GM12878 (cell line): ENCODE data around the gene GP2. TPM values are rescaled to one million over a fixed set of nuclear protein-coding genes. Genes with fewer than 3 reads are reported as not detected.

Source experiments
- ATAC-seq: fragments of 200-7000 bp; cut with Tn5 transposase; 3 replicates; pipeline ENCODE4 v1.9.1; 2020; ENCODE audit warnings: mild to moderate bottlenecking, moderate library complexity
- BruUV-seq: library from RNA; stranded (reverse); fragments of 400-500 nt; replicated peaks from 2 replicates; lab custom pipeline; 2021; lab: Mats Ljungman, UMichigan
- CTCF ChIA-PET: fragments of 300-600 bp; sonication (Branson Sonifier 250); formaldehyde crosslinking; extraction: SDS; loops from one replicate; lab custom pipeline; 2021; ENCODE audit warnings: inconsistent platforms; lab: Yijun Ruan, JAX
- POLR2A ChIA-PET: fragments of 350-600 bp; formaldehyde crosslinking; extraction: SDS; loops from one replicate; lab custom pipeline; 2021; ENCODE audit warnings: inconsistent platforms; lab: Charles Lee
- RAD21 ChIA-PET: fragments of 300-600 bp; sonication (Branson Sonifier 250); formaldehyde crosslinking; loops from one replicate; lab custom pipeline; 2023; ENCODE audit warnings: antibody characterized with exemption; ENCODE audit not compliant: unreplicated experiment; lab: Charles Lee
- SMC1A ChIA-PET: fragments of 300-600 bp; sonication (Branson Sonifier 250); formaldehyde crosslinking; loops from one replicate; lab custom pipeline; 2023; ENCODE audit not compliant: unreplicated experiment, uncharacterized antibody; lab: Charles Lee
- DNase-seq: peaks from one replicate; pipeline ENCODE4 v3.0.0-alpha.2; 2011; ENCODE audit warnings: low read depth, low spot score
- FAIRE-seq: peaks from 3 replicates; lab custom pipeline; 2011; peaks lifted over from hg19 to GRCh38; lab: Jason Lieb, UNC
- H2AFZ ChIP-seq: 2 replicates; pipeline ENCODE4 v1.6.0; 2011; ENCODE audit warnings: low read depth, low read length, control low read depth; ENCODE audit not compliant: control insufficient read depth
- H3K27ac ChIP-seq: 2 replicates; pipeline ENCODE4 v1.5.1; 2011; ENCODE audit warnings: control low read depth; ENCODE audit not compliant: control insufficient read depth, insufficient read depth
- H3K27me3 ChIP-seq, 2 experiments: replicated peaks in 1 of 2; 2 replicates each; pipeline versions ENCODE4 v1.6.0 to v1.6.1; 2011; ENCODE audit warnings: low read length in 1 of 2; ENCODE audit not compliant: control insufficient read depth in 2 of 2, insufficient read depth in 2 of 2
- H3K36me3 ChIP-seq, 2 experiments: 2 replicates each; pipeline ENCODE4 v1.5.1; 2011; ENCODE audit warnings: low read length in 1 of 2; ENCODE audit not compliant: control insufficient read depth in 2 of 2, insufficient read depth in 2 of 2
- H3K4me1 ChIP-seq: 2 replicates; pipeline ENCODE4 v1.6.1; 2011; ENCODE audit warnings: mild to moderate bottlenecking, low read length, moderate library complexity, mixed read lengths; ENCODE audit not compliant: control insufficient read depth, insufficient read depth
- H3K4me2 ChIP-seq: 2 replicates; pipeline ENCODE4 v1.6.0; 2011; ENCODE audit warnings: control low read depth; ENCODE audit not compliant: control insufficient read depth, insufficient read depth
- H3K4me3 ChIP-seq: fragments of 200-600 bp; sonication (generic); 2 replicates; pipeline ENCODE4 v1.5.1; 2016
- H3K79me2 ChIP-seq: 2 replicates; pipeline ENCODE4 v1.6.0; 2011; ENCODE audit warnings: low read length; ENCODE audit not compliant: control insufficient read depth, insufficient read depth
- H3K9ac ChIP-seq: 2 replicates; pipeline ENCODE4 v1.8.0; 2011; ENCODE audit warnings: low read length, control low read depth, mixed read lengths; ENCODE audit not compliant: control insufficient read depth, insufficient read depth
- H3K9me3 ChIP-seq: replicated peaks from 3 replicates; pipeline ENCODE4 v1.5.1; 2011; ENCODE audit warnings: mild to moderate bottlenecking, low read length; ENCODE audit not compliant: control insufficient read depth, insufficient read depth
- H4K20me1 ChIP-seq: 2 replicates; pipeline ENCODE4 v1.6.0; 2011; ENCODE audit not compliant: control insufficient read depth, insufficient read depth
- BCL11A ChIP-seq: IDR thresholded peaks from 2 replicates; pipeline ENCODE4 v1.6.1; 2011; ENCODE audit warnings: low read depth, low read length
- FOXK2 ChIP-seq: fragments of 450-650 bp; IDR thresholded peaks from 2 replicates; pipeline ENCODE4 v1.6.1; 2017; ENCODE audit warnings: mild to moderate bottlenecking, moderate library complexity
- HCFC1 ChIP-seq: fragments of 150-350 bp; IDR thresholded peaks from 2 replicates; pipeline ENCODE4 v1.6.1; 2014; ENCODE audit warnings: low read length
- HSF1 ChIP-seq: fragments of 150-350 bp; IDR thresholded peaks from 2 replicates; pipeline ENCODE4 v1.6.1; 2014; ENCODE audit warnings: mild to moderate bottlenecking, low read depth, low read length
- IRF5 ChIP-seq: fragments of 450-650 bp; IDR thresholded peaks from 2 replicates; pipeline ENCODE4 v1.6.1; 2017; ENCODE audit warnings: borderline replicate concordance
- JUNB ChIP-seq: IDR thresholded peaks from 2 replicates; pipeline ENCODE4 v1.6.1; 2016; ENCODE audit warnings: antibody characterized with exemption, mild to moderate bottlenecking
- STAT1 ChIP-seq: fragments of 450-650 bp; conservative IDR thresholded peaks from 2 replicates; pipeline ENCODE4 v1.6.1; 2014; ENCODE audit warnings: antibody characterized with exemption, mild to moderate bottlenecking
- TBL1XR1 ChIP-seq: IDR thresholded peaks from 2 replicates; pipeline ENCODE4 v1.6.1; 2012; ENCODE audit warnings: low read depth, low read length, improper control_type of control experiment
- TCF7 ChIP-seq: IDR thresholded peaks from 2 replicates; pipeline ENCODE4 v1.6.1; 2014; ENCODE audit warnings: antibody characterized with exemption, borderline replicate concordance
- YY1 ChIP-seq: IDR thresholded peaks from 2 replicates; pipeline ENCODE4 v1.6.1; 2011; ENCODE audit warnings: low read depth, mild to moderate bottlenecking, low read length
- ZNF384 ChIP-seq: IDR thresholded peaks from 2 replicates; pipeline ENCODE4 v1.6.1; 2012; ENCODE audit warnings: low read depth, mild to moderate bottlenecking, low read length, improper control_type of control experiment, borderline replicate concordance
- WGBS: methylation state at CpG from one replicate; pipeline ENCODE4 v1.1.6; 2016; ENCODE audit warnings: low lambda C conversion rate; ENCODE audit not compliant: insufficient replicate concordance, insufficient coverage; ENCODE audit errors: missing lambda C conversion rate; 5-methylcytosine and 5-hydroxymethylcytosine counted together
- in situ Hi-C: fragments of 300-500 bp; cut with MboI; formaldehyde crosslinking; loops from 9 replicates; pipeline ENCODE4 v1.14.3; 2018; ENCODE audit warnings: mixed read lengths
- intact Hi-C: fragments of 100-400 bp; cut with micrococcal nuclease; formaldehyde crosslinking; loops from one replicate; pipeline ENCODE4 v1.14.2; 2022; ENCODE audit not compliant: unreplicated experiment
- polyA plus RNA-seq, 11 experiments: library from polyadenylated mRNA; depleted of rRNA in 4 of 11; unstranded in 6 of 11; stranded (reverse) in 5 of 11; fragments of >200 nt; fragmentation: Nextera tagmentation in 4 of 11; fragmentation: Illumina TruSeq in 1 of 11; extraction: Ambion mirVana in 4 of 11; extraction: Trizol in 1 of 11; gene quantifications; 1 replicate in 1 of 11; 2 replicates in 10 of 11; pipeline versions ENCODE4 v1.2.1 to v1.2.3, GENCODE V29; 2011 to 2016; ENCODE audit warnings: inconsistent platforms in 2 of 11, missing spikeins in 2 of 11, low read depth in 1 of 11
- total RNA-seq, 4 experiments: library from RNA; depleted of rRNA in 3 of 4; stranded (reverse); fragments of >200 nt in 3 of 4; fragmentation: Illumina TruSeq in 1 of 4; extraction: Trizol in 1 of 4; gene quantifications; 2 replicates each; pipeline versions ENCODE4 v1.2.1 to v1.2.3, GENCODE V29; 2013 to 2021
- TF ChIP-seq, protein P1 (sequence below): IDR thresholded peaks from 2 replicates; pipeline ENCODE4 v1.6.1; 2012; ENCODE audit warnings: low read depth, low read length, improper control_type of control experiment
- TF ChIP-seq, protein P2 (sequence below): fragments of 450-650 bp; IDR thresholded peaks from 2 replicates; pipeline ENCODE4 v1.6.1; 2018; ENCODE audit warnings: borderline replicate concordance, mild to moderate bottlenecking; ENCODE audit not compliant: partially characterized antibody

Gene GP2
- total and polyA plus RNA-seq, 10 of the 15 experiments (the other 5 are each of a cell fraction or from before 2014, with no cell fraction given), result 6.9 TPM; not detected in 9

DNA sequence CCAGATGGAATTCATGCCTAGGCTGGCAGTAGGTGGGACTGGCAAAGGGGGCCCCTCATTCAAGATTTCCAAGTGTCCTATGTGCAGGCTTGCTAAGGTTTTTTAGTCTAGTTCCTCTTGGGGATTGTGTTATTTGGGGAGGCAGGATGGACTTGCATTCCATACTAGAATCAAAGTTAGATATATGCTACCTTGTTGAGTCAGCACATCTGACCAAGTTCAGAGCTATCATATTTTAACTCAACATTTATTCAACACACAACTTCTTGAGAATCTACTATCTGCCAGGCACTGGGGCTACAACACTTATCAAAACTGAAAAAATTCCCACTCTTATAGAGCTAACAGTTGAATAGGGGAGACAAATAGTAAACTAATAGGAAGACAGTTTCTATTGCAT is 6.7 kb downstream of the GP2 start:
- RAD21 ChIA-PET, result no interaction called here

GRCh38 chr16:20320178-20320577 is 7.1 kb downstream of the GP2 start:
- Histone ChIP-seq H3K27ac (no peak overlapping the region), H3K36me3 (no peaks in the 10 kb centered on the region), H3K27me3 (no peaks in the 10 kb centered on the region), H3K4me3 (no peak overlapping the region), H4K20me1 (no peaks in the 10 kb centered on the region), H2AFZ (no peak overlapping the region), H3K4me1 (no peaks in the 10 kb centered on the region), H3K9ac (no peak overlapping the region), H3K79me2 (no peaks in the 10 kb centered on the region), H3K4me2 (no peak overlapping the region), H3K9me3 (no peaks in the 10 kb centered on the region)
- no TSS peak for BruUV-seq
- DNase-seq, result no peak
- ChIA-PET CTCF (interaction anchor here (0.7 to 1.9 kb wide), 2 partner anchors 15 to 20 kb away, joined by 5 read pairs; no protein-coding TSS in a partner anchor), SMC1A (interaction anchor here (0.7 to 1.6 kb wide), 2 partner anchors 19 to 413 kb away, joined by 3 read pairs; no protein-coding TSS in a partner anchor), RAD21 (no interaction called here), POLR2A (no interaction called here)
- in situ Hi-C loops (no loop called here), intact Hi-C loops (no loop called here)
- ATAC-seq, result no peak
- no peak for FAIRE-seq
- WGBS, result 16% methylated on average over 2 of the region's 2 CpGs
- no peak for TF ChIP-seq HCFC1
- TF ChIP-seq IRF5, result no peak
- TF ChIP-seq ZNF384, result no peak
- TF ChIP-seq, protein P1, sequence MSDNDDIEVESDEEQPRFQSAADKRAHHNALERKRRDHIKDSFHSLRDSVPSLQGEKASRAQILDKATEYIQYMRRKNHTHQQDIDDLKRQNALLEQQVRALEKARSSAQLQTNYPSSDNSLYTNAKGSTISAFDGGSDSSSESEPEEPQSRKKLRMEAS, result no peak
- TF ChIP-seq BCL11A, result no peak
- TF ChIP-seq STAT1, result no peak
- TF ChIP-seq, protein P2, sequence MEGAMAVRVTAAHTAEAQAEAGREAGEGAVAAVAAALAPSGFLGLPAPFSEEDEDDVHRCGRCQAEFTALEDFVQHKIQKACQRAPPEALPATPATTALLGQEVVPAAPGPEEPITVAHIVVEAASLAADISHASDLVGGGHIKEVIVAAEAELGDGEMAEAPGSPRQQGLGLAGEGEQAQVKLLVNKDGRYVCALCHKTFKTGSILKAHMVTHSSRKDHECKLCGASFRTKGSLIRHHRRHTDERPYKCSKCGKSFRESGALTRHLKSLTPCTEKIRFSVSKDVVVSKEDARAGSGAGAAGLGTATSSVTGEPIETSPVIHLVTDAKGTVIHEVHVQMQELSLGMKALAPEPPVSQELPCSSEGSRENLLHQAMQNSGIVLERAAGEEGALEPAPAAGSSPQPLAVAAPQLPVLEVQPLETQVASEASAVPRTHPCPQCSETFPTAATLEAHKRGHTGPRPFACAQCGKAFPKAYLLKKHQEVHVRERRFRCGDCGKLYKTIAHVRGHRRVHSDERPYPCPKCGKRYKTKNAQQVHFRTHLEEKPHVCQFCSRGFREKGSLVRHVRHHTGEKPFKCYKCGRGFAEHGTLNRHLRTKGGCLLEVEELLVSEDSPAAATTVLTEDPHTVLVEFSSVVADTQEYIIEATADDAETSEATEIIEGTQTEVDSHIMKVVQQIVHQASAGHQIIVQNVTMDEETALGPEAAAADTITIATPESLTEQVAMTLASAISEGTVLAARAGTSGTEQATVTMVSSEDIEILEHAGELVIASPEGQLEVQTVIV, result no peak
- TF ChIP-seq TCF7, result no peak

More for the DNA sequence above, 6.7 kb downstream of the GP2 start:
- TF ChIP-seq JUNB, result no peak
- no peak for TF ChIP-seq FOXK2
- no peak for TF ChIP-seq YY1
- TF ChIP-seq TBL1XR1, result no peak
- TF ChIP-seq HSF1, result no peak
- Histone ChIP-seq H4K20me1 (no peaks in the 10 kb centered on the region), H3K27me3 (no peaks in the 10 kb centered on the region), H3K4me2 (no peak overlapping the region), H3K9me3 (no peaks in the 10 kb centered on the region), H3K36me3 (no peaks in the 10 kb centered on the region), H3K9ac (no peak overlapping the region), H3K4me3 (no peak overlapping the region), H2AFZ (no peak overlapping the region), H3K27ac (no peak overlapping the region), H3K79me2 (no peaks in the 10 kb centered on the region), H3K4me1 (no peaks in the 10 kb centered on the region)
- no peak for DNase-seq
- no TSS peak for BruUV-seq
- POLR2A ChIA-PET, result no interaction called here
- in situ Hi-C loops (no loop called here), intact Hi-C loops (no loop called here)
- ATAC-seq, result no peak
- SMC1A ChIA-PET, result interaction anchor here (0.7 to 1.6 kb wide), 2 partner anchors 20 to 413 kb away, joined by 3 read pairs; no protein-coding TSS in a partner anchor
- CTCF ChIA-PET, result interaction anchor here (0.7 to 1.9 kb wide), 2 partner anchors 15 to 20 kb away, joined by 5 read pairs; no protein-coding TSS in a partner anchor
- FAIRE-seq, result no peak
